ENCODE measurements around the gene KLHDC9. TPM values are rescaled to one million over a fixed set of nuclear protein-coding genes. Genes with fewer than 3 reads are reported as not detected.

Gene KLHDC9
- total RNA-seq, 1 donor from 2014 or later = 13.0 TPM

- no peak for DNase-seq (ENCODE audit: low spot score)
Observed at GRCh38 chr1:161131523-161132409, 33.6 kb downstream of the KLHDC9 start.

- peak; percentile 95 for DNase-seq (ENCODE audit: low spot score)
Observed at GRCh38 chr1:161132410-161133219, 34.5 kb downstream of the KLHDC9 start, which contains the start of gene DEDD. TSS of gene DEDD (minus strand) at chr1:161132667. CDS start at chr1:161124462, 8,205 bp downstream.

- no peak for DNase-seq (ENCODE audit: low spot score)
Observed at GRCh38 chr1:161133220-161133740, 35.1 kb downstream of the KLHDC9 start.

GRCh38 chr1:161137881-161138280 lies 39.7 kb downstream of the KLHDC9 start:
- DNase-seq (ENCODE audit: low spot score) = no peak

- no peak for DNase-seq (ENCODE audit: low spot score)
Observed at GRCh38 chr1:161138431-161138830, 40.3 kb downstream of the KLHDC9 start.

GRCh38 chr1:161139766-161140165 lies 41.6 kb downstream of the KLHDC9 start:
- no peak for DNase-seq (ENCODE audit: low spot score)

- no peak for DNase-seq (ENCODE audit: low spot score)
Observed at GRCh38 chr1:161140755-161141400, 42.7 kb downstream of the KLHDC9 start.

GRCh38 chr1:161145832-161146231 lies 47.7 kb downstream of the KLHDC9 start:
- no peak for DNase-seq (ENCODE audit: low spot score)

Other genes with a start within 250 kb of the KLHDC9 start
- gene CD244, start 235.5 kb upstream of the KLHDC9 start, total RNA-seq = 0.89 TPM
- gene ITLN1, start 213.2 kb upstream of the KLHDC9 start, total RNA-seq = 16.8 TPM
- not detected for gene ITLN2, start 143.6 kb upstream of the KLHDC9 start, total RNA-seq
- gene F11R, start 77.2 kb upstream of the KLHDC9 start, total RNA-seq = 166 TPM
- gene TSTD1, start 59.4 kb upstream of the KLHDC9 start, total RNA-seq = 79.8 TPM
- gene USF1, start 52.4 kb upstream of the KLHDC9 start, total RNA-seq = 70.7 TPM
- gene ARHGAP30, start 28.5 kb upstream of the KLHDC9 start, total RNA-seq = 12.1 TPM
- 75.6 TPM for gene NECTIN4, start 8.8 kb upstream of the KLHDC9 start, total RNA-seq
- gene PFDN2, start 19.7 kb downstream of the KLHDC9 start, total RNA-seq = 39.2 TPM
- gene NIT1, start 19.7 kb downstream of the KLHDC9 start, total RNA-seq = 34.7 TPM
- gene DEDD, start 34.3 kb downstream of the KLHDC9 start, total RNA-seq = 34.0 TPM
- gene UFC1, start 55.6 kb downstream of the KLHDC9 start, total RNA-seq = 89.2 TPM
- gene USP21, start 61.1 kb downstream of the KLHDC9 start, total RNA-seq = 29.1 TPM
- gene PPOX, start 68.1 kb downstream of the KLHDC9 start, total RNA-seq = 26.8 TPM
- 26.6 TPM for gene B4GALT3, start 79.1 kb downstream of the KLHDC9 start, total RNA-seq
- gene ADAMTS4, start 100.7 kb downstream of the KLHDC9 start, total RNA-seq = 42.6 TPM
- gene NDUFS2, start 104.0 kb downstream of the KLHDC9 start, total RNA-seq = 94.1 TPM
- gene FCER1G, start 116.9 kb downstream of the KLHDC9 start, total RNA-seq = 11.3 TPM
- gene APOA2, start 125.3 kb downstream of the KLHDC9 start, total RNA-seq = not detected
- gene TOMM40L, start 127.7 kb downstream of the KLHDC9 start, total RNA-seq = 17.5 TPM
- not detected for gene NR1I3, start 139.8 kb downstream of the KLHDC9 start, total RNA-seq
- gene PCP4L1, start 160.4 kb downstream of the KLHDC9 start, total RNA-seq = 66.5 TPM
- 3.1 TPM for gene MPZ, start 211.6 kb downstream of the KLHDC9 start, total RNA-seq
- gene SDHC, start 216.0 kb downstream of the KLHDC9 start, total RNA-seq = 169 TPM